CD1c-positive myeloid dendritic cell (primary cell): Measurements from ENCODE around the gene PPFIA4.
"Not testable (repeated sequence)": the region's sequence is repeated elsewhere in the genome, so short reads cannot be mapped to it uniquely, and the experiment has no call there.

Source experiments
- DNase-seq: peaks from one replicate; pipeline ENCODE4 v3.0.0-alpha.2; 2016; ENCODE audit errors: extremely low spot score

The PPFIA4 gene

DNA sequence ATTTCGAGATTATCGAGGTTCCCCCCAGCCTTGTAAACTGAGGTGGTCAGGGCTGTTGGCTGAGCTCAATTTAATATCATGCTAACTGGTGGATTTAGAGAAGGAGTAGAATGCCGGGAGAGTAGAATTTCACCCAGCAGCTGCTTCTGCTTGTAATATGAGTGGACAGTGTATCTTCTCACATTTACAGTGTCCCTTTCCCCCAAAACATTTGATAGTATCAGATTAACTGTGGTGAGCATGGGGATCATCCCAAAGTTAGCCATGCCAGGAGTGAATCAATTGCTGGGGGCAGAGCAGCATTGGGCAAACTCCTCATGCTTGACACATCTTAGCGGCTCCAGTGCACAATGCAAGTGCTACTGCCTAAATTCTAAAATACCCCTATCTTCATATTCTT, 9.2 kb upstream of the PPFIA4 start:
- DNase-seq = no peak

DNA sequence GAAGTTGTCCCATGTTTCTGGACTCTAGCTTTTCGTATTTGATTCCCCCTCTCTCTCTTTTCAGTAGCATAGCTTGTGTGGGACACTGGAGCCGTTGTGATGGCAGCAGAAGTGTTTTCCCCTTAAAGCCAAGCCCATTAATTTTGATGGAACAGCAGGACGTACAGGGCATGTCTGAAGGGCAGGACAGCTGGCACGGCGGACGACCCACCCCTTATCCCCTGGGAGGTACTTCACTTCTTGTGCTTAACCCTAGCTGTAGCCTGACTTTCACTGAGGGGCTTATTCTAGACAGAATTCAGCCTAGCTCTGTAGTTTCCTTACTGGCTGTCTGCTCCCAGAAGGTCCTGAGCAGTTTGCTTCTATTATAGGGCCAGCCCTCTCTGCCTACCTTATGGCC, 8.6 kb upstream of the PPFIA4 start:
- no peak for DNase-seq

DNA sequence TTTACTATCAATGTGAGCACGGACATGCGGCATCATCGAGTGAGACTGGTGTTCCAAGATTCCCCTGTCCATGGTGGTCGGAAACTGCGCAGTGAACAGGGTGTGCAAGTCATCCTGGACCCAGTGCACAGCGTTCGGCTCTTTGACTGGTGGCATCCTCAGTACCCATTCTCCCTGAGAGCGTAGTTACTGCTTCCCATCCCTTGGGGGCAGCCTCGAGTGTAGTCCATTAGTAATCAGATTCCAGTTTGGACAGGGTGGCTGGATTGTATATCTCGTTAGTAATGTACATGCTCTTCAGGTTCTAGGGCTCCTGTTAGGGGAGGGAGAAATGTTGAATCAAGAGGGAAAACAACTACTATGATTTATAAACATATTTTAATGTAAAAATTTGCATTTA, 3.4 kb upstream of the PPFIA4 start:
- DNase-seq = not testable (repeated sequence)

DNA sequence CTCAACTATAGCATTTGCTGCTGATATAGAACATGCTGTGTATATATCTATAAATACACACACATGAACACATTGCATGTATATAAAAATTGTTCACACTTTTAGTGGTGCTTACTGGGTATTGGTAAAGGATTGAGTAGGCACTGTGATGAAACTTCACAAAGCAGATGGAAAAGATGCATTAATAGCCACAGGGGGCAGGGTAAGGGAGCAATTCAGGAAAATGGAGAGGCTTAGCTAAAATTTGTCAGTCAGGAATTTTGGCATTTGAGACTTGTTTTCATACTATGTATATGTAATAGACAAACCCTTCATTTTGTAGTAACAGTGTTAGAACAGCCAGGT, 633 bp upstream of the PPFIA4 start:
- DNase-seq = no peak

DNA sequence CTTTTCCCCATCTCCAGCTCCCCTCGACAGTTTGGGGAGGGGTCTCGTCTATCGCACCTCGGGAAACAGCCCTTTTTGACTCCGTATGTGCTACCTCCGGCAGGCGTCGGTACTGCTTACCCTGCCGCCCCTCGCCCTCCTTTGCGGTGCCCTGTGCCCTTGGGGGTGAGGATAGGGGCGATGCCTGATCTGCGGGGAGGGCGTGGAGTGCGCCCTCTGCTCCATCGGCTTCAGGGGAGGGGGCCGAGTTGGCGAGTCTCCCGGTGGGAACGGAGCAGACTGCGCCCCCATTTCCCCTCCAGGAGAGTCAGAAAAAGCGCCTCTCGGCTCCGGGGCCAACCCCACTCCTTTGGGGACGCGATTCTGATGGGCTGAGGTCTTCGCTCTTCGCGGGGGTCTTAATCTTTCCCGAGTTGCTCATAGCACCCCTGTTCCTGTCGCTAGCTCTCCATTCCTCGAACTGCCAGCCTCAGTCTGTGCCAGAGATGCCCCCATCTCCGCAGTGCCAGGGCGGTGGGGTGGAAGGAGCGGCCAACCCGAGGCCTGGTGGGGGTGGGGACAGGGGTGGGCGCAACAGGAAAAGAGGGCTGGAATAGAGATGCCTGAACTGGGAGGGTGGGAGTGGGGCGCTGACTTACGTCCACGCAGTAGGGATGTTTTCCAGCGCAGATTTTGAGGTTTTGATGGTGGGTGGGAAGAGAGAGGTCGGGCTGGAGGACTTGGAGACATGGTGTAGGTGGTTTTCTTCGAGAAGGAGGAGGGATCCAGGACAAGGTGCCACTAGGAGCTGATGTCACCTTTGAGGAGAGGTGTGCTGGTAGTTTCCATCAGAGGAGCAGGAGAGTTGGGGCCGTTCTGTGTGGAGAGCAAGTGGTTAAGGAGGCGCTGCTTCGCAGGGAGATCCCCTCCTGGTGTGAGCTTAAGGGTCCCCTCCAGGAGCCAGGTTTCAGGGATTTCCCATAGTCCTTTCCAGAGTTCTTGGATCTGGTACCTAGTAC, 674 bp downstream of the PPFIA4 start:
- no peak for DNase-seq

DNA sequence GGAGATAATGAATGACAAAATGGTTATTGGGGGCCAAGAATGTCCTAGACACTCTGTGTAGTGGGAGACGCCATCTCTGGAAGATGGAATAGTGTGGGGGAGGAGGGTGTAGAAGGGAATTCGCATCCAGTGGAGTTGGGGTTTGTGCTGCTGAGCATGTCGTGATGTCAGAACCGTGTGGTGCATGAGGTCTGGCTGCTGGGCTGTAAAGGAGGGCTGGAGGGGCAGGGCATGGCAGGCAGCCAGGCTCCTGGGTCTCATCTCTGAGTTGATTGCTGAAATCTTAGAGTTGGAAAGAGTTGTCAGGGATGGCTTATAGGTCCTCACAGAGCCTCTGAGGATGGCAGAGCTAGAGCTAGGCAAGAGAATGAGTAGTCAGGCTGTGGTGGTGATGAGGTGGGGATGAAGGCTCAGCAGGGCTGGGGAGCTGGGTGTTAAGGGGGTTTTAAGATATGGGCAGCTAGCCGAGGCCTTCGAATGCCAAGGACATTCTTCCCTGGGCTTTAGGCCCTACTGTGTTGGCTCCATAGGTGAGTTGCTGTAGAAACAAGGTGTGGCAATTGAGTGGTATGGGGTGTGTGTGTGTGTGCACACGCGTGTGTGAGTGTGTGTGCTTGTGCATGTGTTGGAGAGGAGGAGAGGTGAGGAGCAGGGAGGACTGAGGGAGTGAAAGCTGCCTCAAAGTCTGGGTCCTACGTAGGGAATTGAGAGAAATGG, 1.9 kb downstream of the PPFIA4 start:
- DNase-seq = no peak

DNA sequence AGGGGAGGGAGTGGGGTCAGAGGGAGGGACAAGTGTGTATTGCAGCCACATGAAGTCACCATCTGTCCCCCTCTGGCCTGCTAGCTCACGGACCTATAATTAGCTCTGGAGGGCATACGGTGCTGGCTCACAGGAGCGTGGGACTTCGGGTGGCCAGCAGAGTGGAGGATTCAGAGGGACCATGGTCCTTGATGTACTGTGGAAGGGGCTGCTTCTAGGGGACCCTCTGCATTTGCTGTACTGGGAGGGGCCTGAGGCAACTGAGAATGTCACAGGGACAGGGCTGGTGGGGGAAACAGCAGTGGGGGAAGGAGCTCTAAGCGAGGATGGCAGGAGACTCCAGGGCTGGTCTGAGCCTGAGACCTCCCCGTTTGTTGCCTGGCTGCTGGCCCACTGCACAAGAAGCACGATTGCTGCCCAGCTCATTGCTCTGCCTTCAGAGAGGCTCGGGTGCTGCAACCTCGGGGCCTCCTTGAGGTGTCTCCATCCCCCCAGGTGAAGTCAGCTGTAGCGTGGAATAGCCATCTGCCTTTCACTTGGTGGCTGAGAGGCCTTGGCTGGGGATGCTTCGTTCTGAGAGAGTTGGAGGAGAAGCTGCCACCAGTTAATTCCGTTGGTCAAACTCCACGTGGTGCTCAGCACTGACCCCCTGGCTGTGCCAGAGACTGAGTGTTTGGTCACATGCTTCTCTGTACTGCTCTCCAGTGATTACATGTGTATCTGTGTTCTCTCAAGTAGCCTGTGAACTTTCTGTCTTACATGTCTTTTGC, 2.7 kb downstream of the PPFIA4 start:
- no peak for DNase-seq

DNA sequence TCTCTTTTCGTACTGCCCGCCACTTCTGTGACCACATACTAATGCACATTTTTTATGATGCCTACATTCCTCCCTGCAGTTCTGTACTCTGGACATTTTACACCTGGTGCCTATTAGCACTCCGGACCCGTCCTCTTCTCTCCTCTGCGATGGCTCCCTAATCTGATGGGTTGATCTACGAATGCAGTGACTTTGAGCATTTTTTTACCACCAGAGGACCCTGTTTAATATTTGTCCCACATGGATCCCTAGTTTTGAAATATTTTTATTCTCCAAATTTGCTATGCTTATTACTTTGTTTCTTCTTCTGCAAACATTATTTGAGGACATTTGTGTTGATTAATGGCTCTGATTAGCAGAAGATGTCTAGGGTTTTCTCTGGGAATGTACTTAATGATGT, 5.2 kb downstream of the PPFIA4 start:
- DNase-seq = peak; percentile 15

DNA sequence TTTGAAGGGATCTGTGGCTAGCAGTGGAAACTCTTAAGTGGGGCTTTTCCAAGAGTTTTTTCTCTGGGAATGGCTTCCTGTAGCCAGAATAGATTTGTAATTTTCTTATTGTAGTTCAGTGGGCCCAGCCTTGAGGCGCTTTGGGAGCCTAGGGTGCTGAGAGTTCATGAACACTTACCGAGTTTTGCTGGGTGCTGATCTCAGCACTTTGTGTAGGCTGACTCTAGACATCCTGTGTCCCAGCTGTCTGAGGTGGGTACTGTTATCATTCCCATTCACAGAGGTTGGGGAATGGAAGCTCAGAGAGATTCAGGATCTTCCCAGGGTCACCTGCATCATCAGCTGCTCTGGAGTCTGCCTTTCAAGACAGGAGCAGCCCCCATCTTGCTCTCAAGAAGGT, 7.0 kb downstream of the PPFIA4 start:
- DNase-seq = no peak

DNA sequence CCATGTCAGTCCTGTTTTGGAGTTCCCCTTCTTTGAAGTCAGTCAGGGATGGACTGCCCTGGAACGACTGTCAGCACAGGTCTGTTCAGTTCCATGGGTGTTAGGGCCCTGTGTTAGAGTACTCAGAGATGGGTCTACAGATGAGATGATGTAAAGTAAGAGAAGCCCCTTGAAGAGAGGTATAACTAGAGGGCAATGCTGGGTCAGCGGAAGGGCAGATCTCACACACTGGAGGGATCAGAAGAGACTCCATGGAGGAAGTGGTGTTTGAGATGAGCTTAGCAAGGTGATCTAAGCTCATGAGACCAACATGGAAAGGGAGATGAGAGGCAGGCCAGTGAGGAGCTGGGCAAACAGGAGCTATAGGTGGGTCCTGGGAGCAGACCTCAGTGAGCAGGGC, 7.6 kb downstream of the PPFIA4 start:
- no peak for DNase-seq

DNA sequence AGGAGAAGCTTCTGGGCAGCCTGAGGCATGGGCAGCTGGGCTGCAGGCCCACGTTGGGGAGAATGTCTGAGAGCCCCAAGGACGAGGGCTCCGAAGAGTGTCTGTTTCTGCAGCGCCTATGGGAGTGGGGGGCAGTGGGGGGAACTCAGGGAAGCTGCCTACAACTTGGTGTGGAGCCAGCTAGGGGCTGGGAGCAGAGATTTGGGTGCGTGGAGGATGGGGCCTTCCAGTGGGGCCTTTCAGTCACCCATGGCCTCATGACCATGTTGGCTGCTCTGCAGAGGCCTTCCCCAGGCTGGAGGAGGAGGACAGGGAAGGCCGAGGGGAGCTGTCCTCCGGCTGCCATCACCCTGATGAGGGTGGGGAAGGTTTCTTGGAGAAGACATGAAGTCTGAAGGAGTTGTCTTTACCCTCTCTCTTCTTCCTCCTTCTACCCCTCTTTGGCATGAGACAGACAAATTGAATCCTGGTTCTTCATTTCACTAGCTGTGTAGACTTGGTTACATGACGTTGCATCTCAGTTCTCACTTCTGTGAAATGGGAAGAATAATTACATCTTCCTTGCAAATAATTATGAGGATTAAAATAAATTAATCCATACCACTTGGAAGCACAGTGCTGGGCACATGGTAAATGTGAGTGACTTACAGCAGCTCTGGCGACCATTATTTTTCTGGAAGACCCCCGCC, 8.3 kb downstream of the PPFIA4 start:
- no peak for DNase-seq

DNA sequence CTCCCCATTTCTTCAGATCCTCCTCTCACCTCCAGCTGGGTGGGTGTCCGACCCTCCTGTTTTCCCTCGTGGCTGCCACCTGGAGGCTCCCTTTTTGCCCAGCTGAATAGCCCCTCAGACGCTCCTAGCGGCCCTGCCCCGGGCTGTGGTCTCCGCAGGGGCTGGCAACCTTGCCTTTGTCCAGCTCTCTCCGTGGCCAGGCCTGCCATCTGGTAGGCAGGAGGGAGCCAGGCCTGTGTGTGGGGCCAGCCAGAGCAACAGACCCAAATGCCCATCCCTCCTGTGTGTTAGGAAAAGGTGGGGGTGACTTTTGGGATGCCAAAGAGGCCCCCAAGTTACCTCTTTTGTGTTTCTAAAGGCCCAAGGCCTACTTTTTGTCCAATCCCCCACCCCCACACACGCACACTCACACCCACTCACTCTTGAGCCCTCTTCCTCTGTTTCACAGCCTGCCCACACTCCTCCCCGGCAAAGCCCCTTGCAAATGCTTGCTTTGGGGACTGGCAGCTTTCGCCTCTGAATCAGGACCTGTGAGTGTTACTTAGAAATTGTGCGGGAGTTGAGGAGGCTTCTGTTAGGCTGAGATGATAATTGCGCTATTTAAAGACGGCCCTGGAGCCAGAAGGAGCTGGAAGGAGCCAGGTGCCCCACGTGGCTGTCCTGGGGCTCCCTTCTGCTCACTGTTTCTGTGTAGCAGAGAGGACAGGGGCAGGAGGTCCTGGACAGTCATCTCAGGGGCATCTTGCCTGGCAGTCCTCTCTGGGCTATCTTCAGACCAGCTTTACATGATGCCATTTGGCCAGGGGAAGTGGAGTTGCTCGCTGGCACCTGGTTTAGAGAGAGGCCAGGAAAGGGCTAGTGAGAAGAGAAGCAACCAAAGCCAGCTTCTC, 9.1 kb downstream of the PPFIA4 start:
- no peak for DNase-seq

DNA sequence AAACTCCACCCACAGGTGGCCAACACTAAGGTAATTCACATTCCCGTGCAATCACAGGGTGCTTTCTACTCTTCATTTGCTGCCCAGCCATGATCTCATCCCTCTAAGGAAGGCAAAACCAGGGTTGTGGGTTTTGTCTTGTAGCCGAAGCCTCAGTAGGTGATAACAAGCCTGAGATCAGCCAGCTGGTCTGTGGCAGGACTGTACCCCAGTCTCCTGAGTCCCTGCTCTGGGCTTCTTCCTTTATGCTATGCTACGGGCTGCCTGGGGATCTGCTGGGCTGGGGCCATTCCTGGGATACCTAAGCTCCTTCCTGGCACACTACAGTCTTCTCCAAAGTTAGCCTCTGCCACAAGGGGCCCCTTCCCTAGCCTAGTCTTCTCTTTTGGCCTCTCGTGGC, 9.8 kb downstream of the PPFIA4 start:
- no peak for DNase-seq

DNA sequence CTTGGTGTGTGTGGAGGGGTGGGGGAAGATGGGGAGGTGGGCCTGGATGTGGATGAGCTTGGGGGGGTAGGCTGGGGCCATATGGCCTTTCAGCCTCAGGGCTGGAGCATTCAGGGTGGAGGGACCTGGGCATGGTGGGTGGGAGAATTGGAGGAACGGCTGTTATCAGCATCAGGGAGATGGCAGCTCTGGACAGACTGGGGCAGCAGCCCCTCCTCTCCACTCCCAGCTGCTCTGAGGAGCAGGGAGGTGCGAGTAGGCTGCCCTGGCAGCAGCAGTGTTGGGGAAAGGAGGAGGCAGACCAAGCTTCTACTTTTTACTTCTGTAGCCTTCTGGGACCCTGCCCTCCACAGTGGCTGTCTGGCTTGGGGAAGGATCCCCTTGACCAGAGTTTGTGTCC, 10.2 kb downstream of the PPFIA4 start:
- DNase-seq = no peak

DNA sequence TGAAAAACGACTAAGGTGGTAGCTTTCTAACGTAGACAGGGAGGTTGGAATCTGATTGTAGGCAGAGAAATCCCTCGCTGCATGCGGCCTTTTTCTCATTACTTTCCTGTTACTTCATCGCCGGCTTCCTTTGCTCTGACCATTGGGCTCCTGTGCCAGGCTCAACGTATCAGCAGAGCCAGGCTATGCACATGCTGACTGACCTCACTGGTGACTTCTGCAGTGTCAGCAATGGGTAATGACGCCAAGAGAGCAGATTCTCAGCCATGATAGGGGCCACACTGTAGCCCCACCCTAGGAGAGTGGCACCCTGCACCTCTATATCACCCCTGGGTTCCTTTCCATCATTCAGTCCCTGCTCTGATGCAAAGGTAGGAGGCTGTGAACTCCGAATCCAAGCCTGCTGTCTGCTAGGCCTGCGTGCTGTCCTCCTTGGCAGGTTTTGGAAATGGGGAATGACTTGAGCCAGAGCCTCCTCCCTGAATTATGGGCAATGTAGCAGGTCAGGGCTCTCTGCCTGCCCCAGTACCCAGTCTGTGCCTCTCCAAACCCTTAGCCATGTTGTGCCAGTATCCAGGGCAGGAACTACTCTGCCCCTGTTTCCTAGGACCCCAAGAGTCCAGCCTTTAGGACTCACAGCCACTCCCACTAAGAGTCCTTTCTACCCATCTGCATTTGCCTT, 11.4 kb downstream of the PPFIA4 start:
- DNase-seq = no peak

DNA sequence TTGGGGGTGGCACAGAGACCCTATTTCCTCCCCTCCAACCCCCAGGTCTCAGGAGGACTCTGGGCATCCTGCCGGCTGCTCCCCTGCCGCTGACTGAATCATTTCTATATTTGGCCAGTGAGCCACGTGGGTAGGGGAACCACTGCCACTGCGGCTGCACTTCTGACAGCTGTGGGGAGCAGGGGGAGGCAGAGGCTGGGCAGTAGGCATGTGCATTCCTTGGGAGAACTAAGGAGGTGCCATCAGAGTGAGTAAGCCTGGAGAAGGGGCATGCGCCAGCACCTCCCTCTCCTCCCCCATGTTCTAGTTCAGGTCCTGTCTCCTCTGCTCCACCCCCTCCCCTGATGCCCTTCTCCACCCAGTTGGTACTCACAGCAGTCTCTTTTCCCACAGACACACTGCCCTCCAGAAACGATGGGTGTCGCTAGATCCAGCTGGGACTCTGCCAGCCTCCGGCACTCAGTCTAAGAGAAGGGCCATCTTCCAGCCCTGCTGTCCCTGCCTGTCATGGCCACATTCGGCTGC, 12.0 kb downstream of the PPFIA4 start:
- DNase-seq = peak; percentile 60

DNA sequence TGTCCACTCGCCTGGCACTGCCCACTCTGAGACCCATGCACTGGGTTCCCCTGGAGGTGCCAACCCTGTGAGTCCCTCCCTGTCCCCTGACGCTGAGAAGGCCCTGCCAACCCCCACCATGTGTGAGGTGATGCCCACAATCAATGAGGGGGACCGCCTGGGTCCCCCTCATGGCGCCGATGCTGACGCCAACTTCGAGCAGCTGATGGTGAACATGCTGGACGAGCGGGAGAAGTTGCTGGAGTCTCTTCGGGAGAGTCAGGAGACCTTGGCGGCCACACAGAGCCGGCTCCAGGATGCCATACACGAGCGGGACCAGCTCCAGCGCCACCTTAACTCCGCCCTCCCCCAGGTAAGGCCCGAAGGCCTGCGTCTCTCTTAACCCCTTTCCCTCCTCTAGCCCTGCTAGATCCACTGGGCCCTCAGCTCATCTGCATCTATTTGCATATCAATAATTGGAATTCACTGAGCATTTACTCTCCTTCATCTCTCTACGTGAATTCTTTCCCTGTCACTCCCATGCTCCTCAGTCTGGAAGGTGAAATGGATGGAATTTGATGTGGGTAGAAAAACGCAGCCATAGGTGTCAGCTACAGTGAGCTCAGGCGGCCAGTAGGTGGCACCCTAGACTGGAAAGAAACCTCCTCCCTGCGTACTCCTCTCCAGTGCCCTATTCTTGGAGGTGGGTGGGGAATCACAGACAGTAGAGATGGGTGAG, 12.8 kb downstream of the PPFIA4 start:
- peak; percentile 79 for DNase-seq

DNA sequence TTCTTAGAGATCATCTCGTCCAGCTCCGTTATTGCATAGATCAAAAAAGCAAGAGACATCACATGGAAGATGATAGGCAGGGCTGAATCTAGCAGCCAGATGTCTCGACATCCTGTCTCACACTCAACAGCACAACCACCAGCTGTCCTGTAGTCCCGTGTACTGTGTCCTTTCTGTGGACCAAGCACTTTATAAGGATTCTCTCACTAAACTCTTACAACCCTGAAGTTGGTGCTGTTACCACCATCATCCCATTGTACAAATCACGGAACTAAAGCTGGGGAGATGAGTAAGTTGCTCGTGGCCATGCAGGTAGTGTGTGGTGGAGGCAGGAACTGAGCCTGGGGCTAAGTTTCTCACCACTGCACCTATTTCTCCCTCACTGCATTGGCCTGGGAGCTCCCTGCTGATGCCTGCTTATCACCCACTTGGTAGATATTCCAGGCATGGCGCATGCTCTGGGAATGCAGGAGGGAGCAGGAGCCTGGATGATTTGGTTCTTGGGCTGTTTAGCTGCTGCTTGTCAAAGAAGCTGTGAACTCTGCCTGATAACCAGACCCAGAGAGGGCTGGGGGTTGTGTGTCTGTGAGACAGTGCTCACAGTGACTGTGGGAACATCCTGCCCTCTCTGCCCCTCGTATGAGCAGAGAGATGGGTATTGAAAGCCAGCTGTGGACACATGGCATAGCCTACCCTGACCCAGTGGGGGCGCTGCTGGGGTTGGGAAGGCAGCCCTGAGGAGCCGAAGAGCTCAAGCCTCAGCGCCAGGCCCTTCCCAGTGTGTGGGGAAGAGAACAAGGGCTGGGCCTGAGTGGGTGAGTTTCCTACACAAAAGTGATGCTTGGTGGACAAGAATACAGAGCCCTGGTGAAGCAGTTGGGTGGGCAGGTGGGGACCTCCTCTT, 13.6 kb downstream of the PPFIA4 start:
- peak; percentile 51 for DNase-seq
